ENCODE results near the gene CAMTA1.

DNA sequence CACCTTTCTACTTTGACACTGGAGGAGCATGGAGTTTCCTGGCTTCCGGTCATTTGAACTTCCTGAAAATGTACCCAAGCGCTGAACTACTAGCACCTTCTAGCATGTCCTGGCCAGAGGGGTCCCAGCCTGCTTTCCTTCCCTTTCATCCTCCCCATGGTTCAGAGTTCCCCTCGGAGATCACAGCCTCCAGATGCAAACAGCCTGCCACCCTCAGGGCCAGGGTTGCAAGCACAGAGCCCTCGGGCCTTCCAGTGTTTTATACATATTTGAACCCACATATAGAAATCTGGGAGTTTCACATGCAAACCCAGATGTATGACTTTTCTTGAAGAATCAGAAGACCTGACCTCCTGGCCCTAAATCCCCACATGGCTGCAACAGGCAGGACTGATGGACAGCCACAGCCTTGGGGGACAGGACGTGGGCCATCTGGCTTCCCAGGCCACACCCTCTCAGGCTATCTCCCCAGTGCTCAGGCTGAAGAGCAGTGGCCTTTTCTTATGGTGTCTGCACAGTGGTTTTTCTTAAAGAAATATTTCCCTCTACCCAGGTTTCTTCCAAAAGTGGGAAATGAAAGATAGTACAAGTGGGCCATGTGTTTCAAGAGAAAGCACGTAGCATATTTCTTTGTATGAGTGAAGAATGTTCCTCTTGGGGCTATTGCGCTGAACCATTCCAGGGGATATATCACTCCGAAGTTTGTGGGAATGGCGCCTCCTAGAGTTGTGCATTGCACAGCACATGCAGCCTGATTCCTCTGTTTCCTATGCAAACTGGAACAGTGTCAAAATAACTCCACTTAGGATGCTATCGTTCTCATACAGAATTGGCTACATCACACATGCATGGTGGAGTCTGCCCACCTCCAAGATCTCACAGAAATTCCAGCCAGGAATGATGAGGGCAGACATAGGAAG, 753.9 kb downstream of the CAMTA1 start:
- TF ChIP-seq CTCF (conservative IDR thresholded peaks at IDR 0.05; ENCODE audit: low read depth, low read length) (no peak), EZH2 (IDR thresholded peaks at IDR 0.05; ENCODE audit: borderline replicate concordance, low read depth, low read length, poor library complexity, severe bottlenecking) (no peak)

Measured in A673 (cell line).